ENCODE data around the gene TRIP13.
"Not testable (repeated sequence)": the region's sequence is repeated elsewhere in the genome, so short reads cannot be mapped to it uniquely, and the experiment has no call there.

The TRIP13 gene, protein sequence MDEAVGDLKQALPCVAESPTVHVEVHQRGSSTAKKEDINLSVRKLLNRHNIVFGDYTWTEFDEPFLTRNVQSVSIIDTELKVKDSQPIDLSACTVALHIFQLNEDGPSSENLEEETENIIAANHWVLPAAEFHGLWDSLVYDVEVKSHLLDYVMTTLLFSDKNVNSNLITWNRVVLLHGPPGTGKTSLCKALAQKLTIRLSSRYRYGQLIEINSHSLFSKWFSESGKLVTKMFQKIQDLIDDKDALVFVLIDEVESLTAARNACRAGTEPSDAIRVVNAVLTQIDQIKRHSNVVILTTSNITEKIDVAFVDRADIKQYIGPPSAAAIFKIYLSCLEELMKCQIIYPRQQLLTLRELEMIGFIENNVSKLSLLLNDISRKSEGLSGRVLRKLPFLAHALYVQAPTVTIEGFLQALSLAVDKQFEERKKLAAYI

DNA sequence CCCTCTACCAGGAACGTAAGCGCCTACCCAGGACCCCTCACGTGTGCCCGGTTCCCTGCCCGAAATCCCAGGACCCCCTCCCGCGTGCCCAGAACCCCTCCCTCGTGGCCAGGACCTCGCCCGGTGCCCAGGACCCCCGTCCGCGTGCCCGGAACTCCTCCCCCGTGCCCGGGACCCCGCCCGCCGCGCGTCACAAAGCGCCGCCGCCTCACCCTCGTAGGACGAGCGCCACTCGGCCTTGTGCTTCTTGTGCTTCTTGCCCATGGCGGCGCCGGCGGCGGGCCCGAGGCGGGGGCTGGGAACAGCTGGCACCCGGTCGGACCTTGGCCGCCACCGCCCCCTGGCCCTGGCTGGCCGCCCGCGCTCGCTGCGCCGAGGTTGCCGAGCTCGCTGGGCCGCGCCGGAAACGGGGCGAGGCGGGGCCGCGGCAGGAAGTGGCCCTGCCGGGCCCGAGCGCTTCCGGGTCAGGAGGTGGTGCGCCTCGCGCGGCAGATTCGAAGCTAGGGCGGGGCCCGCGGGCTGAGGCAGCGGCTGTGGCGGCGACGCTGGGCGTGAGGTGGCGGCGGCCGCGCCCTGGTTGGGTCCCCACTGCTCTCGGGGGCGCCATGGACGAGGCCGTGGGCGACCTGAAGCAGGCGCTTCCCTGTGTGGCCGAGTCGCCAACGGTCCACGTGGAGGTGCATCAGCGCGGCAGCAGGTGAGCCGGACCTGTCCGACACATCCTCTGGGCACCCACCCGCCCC, at the start of gene TRIP13, which contains the start of gene BRD9:
Gene TRIP13 (plus strand): TSS at position 491 of the 743 bp plus-strand sequence. CDS start 115 bp downstream, at position 606.
Gene BRD9 (minus strand): TSS at position 408 of the 743 bp plus-strand sequence. CDS start 144 bp downstream, at position 264.
- ATAC-seq (replicated peaks; ENCODE audit: extremely low read depth, poor library complexity, severe bottlenecking), result peak; percentile 98
- peak; percentile 66 to 68 for DNase-seq (ENCODE audit: low spot score in 2 of 2)
- H3K27ac Mint-ChIP-seq (ENCODE audit: low read depth), result peak within 1 kb of the TSS; percentile 90
- H3K9me3 Mint-ChIP-seq, result no peaks in the 10 kb centered on the region
- H3K27me3 Mint-ChIP-seq, result no peaks in the 10 kb centered on the region
- peak within 1 kb of the TSS; percentile 82 for H3K4me3 Mint-ChIP-seq
- H3K36me3 Mint-ChIP-seq (ENCODE audit: insufficient read depth), result peaks cover 23% of the 10 kb centered on the region
- peaks cover 21% of the 10 kb centered on the region for H3K4me1 Mint-ChIP-seq

DNA sequence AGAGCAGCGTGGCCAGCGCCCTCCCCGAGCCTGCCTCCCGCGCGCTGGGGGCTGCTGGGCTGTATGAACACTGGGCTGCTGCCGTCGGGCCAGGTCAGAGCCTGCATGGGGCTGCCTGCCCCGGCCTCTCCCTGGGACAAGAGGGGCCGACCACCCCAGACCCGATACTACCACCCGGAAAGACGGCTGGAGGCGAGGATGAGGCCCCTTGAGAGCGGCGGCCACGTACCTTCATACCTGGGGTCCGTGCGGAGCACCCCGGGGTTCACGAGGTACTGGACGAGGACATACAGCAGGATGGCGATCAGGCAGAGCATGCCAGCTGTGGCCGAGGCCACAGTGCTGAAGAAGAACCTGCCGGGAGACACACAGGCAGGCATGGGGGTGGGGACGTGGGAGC, 49.3 kb upstream of the TRIP13 start:
- DNase-seq (ENCODE audit: low spot score in 2 of 2); H3K36me3 Mint-ChIP-seq (ENCODE audit: insufficient read depth); H3K4me3 Mint-ChIP-seq; ATAC-seq (replicated peaks; ENCODE audit: extremely low read depth, poor library complexity, severe bottlenecking); H3K9me3 Mint-ChIP-seq; H3K27ac Mint-ChIP-seq (ENCODE audit: low read depth); H3K4me1 Mint-ChIP-seq: not testable (repeated sequence)
- peaks cover 13% of the 10 kb centered on the region for H3K27me3 Mint-ChIP-seq

DNA sequence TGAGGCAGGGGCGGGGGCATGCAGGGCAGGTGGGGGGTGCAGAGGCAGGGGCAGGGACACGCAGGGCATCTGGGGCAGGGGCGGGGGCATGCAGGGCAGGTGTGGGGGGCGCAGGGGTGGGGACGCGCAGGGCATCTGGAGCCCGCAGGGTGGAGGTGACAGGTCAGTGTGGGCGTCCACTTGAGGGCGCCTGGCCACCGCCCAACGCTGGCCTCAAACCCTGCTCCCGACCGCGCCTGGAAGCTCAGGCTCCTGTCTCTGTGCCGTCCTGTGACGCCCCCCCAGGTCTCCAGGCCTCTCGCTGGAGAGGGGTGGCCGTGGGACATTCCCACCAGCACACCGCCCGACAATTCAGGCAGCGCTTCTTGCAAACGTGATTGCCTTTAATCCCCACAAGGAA, 48.8 kb upstream of the TRIP13 start:
- peaks cover 13% of the 10 kb centered on the region for H3K27me3 Mint-ChIP-seq
- not testable (repeated sequence) for H3K9me3 Mint-ChIP-seq; DNase-seq (ENCODE audit: low spot score in 2 of 2); H3K27ac Mint-ChIP-seq (ENCODE audit: low read depth); H3K4me1 Mint-ChIP-seq; H3K36me3 Mint-ChIP-seq (ENCODE audit: insufficient read depth); H3K4me3 Mint-ChIP-seq; ATAC-seq (replicated peaks; ENCODE audit: extremely low read depth, poor library complexity, severe bottlenecking)

DNA sequence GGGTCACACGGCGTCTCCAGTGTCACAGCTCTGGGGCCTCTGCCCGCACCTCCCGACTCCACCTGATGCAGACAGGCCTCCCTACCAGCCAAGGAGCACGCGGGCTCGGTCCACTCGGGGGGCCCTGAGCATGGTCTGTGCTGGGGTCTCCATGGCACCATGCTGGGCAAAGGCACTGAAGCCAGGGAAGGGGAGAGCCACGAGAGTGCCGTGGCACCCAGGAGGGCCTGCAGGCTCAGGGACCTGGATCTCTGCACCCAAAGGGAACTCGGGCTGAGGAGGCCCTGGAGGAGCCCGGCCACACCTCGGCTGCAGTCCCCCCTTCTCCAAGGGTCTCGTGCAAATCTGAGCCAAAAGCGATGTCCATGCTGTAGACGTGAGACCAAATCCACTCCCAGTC, 48.3 kb upstream of the TRIP13 start:
- not testable (repeated sequence) for ATAC-seq (replicated peaks; ENCODE audit: extremely low read depth, poor library complexity, severe bottlenecking); DNase-seq (ENCODE audit: low spot score in 2 of 2); H3K9me3 Mint-ChIP-seq; H3K27ac Mint-ChIP-seq (ENCODE audit: low read depth); H3K4me3 Mint-ChIP-seq; H3K36me3 Mint-ChIP-seq (ENCODE audit: insufficient read depth); H3K4me1 Mint-ChIP-seq
- peaks cover 13% of the 10 kb centered on the region for H3K27me3 Mint-ChIP-seq

DNA sequence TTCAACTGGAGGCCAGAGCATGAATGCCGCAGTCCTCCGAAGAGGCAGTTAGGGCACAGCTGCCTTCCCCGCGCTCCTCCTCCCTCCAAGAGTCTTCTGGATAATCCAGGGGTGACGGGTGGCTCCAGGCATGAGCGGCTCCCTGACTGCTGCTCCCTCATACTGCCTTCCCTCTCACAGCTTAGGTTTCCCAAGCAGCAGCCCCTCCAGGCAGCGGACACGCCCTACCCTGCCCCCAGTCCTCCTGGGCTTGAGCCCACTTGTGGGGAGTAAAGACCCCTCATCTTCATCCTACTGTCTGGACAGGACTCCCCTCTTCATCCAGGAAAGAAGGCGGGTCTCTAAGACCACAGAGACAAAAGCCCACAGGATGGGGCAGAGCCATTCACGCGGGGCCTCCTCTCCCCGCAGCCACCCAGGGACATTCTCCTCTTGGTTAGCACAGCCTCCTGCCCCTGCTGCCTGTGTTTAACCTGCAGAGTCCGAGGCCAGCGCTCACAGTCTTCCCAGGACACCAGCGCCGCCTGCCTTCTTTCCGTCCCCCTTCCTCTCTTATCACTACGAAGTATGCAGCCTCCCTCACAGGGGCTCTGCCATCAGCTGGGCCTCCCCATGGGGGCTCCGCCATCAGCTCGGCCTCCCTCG, 47.5 kb upstream of the TRIP13 start:
- not testable (repeated sequence) for DNase-seq (ENCODE audit: low spot score in 2 of 2); H3K4me1 Mint-ChIP-seq; H3K27ac Mint-ChIP-seq (ENCODE audit: low read depth); H3K9me3 Mint-ChIP-seq; H3K36me3 Mint-ChIP-seq (ENCODE audit: insufficient read depth); ATAC-seq (replicated peaks; ENCODE audit: extremely low read depth, poor library complexity, severe bottlenecking); H3K4me3 Mint-ChIP-seq
- H3K27me3 Mint-ChIP-seq, result peaks cover 13% of the 10 kb centered on the region

DNA sequence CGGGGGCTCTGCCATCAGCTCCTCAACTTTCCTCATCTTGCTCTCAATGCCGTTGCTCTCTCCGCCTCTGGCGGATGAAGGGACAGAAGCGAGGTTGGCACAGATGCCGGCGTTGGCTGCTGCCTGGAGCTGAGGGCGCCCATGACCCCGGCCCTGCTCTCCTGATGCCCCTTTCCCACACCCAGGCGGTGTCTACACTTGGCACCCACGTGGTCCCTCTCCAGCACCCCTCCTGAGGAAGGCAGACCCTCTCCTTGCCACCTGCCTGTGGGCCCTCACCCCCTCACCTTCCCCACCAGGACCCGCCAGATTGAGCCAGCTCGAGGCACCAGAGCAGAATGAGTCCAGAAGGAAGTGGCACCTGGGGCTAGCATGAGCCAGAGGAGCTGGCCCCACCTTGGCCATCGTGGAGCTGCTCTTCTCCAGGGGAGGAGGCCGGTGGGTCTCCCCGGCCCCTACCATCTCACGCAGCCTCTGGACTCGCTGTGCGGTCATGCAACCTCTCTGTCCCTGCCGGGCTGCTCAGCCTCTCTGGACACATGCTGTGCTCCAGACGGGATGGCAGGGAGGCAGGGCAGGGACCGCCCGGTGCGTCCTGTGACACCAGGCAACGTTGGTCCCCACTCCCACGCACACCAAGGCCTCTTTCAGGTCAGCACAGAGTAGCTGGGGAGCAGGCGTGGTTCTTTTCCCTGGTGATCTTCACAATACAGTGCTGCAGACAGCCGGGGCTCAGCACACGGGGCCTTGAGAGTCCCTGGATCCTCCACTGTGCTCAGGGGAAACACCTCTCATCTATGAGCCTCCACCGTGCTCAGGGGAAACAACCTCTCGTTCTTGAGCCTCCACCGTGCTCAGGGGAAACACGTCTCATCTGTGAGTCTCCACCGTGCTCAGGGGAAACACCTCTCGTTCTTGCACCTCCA, 46.7 kb upstream of the TRIP13 start:
- not testable (repeated sequence) for ATAC-seq (replicated peaks; ENCODE audit: extremely low read depth, poor library complexity, severe bottlenecking); H3K27ac Mint-ChIP-seq (ENCODE audit: low read depth); H3K36me3 Mint-ChIP-seq (ENCODE audit: insufficient read depth); H3K4me1 Mint-ChIP-seq; DNase-seq (ENCODE audit: low spot score in 2 of 2); H3K9me3 Mint-ChIP-seq; H3K4me3 Mint-ChIP-seq
- H3K27me3 Mint-ChIP-seq, result peaks cover 13% of the 10 kb centered on the region

DNA sequence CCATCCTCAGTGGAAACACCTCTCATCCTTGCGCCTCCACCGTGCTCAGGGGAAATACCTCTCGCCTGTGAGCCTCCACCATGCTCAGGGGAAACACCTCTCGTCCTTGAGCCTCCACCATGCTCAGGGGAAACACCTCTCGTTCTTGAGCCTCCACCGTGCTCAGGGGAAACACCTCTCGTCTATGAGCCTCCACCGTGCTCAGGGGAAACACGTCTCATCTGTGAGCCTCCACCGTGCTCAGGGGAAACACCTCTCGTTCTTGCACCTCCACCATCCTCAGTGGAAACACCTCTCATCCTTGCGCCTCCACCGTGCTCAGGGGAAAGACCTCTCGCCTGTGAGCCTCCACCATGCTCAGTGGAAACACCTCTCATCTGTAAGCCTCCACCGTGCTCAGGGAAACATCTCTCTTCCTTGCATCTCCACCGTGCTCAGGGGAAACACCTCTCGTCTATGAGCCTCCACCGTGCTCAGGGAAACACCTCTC, 46.0 kb upstream of the TRIP13 start:
- H3K4me3 Mint-ChIP-seq; H3K36me3 Mint-ChIP-seq (ENCODE audit: insufficient read depth); DNase-seq (ENCODE audit: low spot score in 2 of 2); H3K4me1 Mint-ChIP-seq; H3K9me3 Mint-ChIP-seq: not testable (repeated sequence)
- peak; percentile 22 for ATAC-seq (replicated peaks; ENCODE audit: extremely low read depth, poor library complexity, severe bottlenecking)
- Mint-ChIP-seq H3K27ac (ENCODE audit: low read depth) (peak overlapping the region; percentile 7), H3K27me3 (peaks cover 10% of the 10 kb centered on the region)

DNA sequence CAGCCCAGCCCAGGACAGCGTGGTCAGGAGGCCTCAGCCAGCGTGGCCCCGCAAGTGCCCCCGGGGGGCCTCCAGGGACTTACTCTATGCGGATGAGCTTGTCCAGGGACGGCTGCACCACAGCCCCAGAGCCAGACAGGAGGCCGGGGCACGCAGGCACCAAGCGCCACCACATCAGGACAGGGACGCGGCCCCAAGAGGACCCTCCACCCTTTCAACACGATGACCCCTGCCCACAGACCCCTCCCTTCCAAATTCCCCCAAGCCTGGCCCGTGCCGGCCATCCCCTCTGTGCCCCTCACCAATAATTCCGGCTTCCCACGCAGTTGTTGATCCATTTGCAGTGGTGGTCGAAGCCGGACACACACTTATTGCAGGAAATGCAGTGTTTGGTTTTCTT, 45.5 kb upstream of the TRIP13 start:
- not testable (repeated sequence) for H3K9me3 Mint-ChIP-seq; H3K4me3 Mint-ChIP-seq; H3K36me3 Mint-ChIP-seq (ENCODE audit: insufficient read depth); ATAC-seq (replicated peaks; ENCODE audit: extremely low read depth, poor library complexity, severe bottlenecking); H3K4me1 Mint-ChIP-seq; DNase-seq (ENCODE audit: low spot score in 2 of 2); H3K27me3 Mint-ChIP-seq
- peak overlapping the region; percentile 7 for H3K27ac Mint-ChIP-seq (ENCODE audit: low read depth)

DNA sequence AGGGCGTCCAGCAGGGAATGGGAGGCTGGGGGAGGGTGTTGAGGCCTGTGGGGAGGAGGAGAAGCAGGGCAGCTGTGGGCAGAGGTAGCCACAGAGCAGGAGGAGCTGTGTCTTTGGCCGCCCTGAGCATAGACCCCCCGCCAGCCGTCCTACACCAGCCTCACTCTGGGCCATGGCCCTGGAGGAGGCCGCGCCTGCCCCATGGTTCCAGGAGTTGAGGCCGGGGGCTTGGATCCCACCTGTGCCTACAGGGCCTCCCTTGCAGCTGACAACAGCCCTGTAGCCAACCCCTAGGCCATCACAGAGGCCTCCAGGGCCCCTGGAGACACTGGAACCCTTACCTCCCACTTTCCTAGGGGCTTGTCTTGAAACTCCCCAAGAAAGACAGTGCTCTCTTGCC, 44.9 kb upstream of the TRIP13 start:
- not testable (repeated sequence) for H3K27ac Mint-ChIP-seq (ENCODE audit: low read depth); DNase-seq (ENCODE audit: low spot score in 2 of 2); ATAC-seq (replicated peaks; ENCODE audit: extremely low read depth, poor library complexity, severe bottlenecking); H3K36me3 Mint-ChIP-seq (ENCODE audit: insufficient read depth); H3K27me3 Mint-ChIP-seq; H3K9me3 Mint-ChIP-seq; H3K4me3 Mint-ChIP-seq; H3K4me1 Mint-ChIP-seq

DNA sequence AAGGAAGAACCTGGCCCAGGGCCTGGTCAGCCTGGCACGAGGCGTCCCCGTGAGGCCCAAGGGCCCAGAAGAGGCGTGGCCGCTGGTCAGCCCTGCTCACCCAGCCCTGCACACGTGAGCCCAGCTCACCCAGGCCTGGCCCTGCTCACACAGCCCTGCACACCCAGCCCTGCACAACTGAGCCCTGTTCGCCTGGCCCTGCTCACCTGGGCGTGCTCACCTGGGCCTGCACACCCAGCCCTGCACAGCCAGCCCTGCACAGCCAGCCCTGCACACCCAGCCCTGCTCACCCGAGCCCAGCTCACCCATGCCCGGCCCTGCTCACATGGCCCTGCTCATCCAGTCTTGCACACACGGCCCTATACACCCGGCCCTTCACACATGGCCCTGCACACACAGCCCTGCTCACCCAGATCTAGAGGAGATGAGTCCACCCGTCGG, 44.0 kb upstream of the TRIP13 start:
- Mint-ChIP-seq H3K4me1 (peaks cover 9% of the 10 kb centered on the region), H3K9me3 (no peaks in the 10 kb centered on the region), H3K27ac (ENCODE audit: low read depth) (no peak overlapping the region), H3K27me3 (peaks cover 7% of the 10 kb centered on the region), H3K4me3 (no peak overlapping the region), H3K36me3 (ENCODE audit: insufficient read depth) (peaks cover 5% of the 10 kb centered on the region)
- no peak for DNase-seq (ENCODE audit: low spot score in 2 of 2)
- no peak for ATAC-seq (replicated peaks; ENCODE audit: extremely low read depth, poor library complexity, severe bottlenecking)

DNA sequence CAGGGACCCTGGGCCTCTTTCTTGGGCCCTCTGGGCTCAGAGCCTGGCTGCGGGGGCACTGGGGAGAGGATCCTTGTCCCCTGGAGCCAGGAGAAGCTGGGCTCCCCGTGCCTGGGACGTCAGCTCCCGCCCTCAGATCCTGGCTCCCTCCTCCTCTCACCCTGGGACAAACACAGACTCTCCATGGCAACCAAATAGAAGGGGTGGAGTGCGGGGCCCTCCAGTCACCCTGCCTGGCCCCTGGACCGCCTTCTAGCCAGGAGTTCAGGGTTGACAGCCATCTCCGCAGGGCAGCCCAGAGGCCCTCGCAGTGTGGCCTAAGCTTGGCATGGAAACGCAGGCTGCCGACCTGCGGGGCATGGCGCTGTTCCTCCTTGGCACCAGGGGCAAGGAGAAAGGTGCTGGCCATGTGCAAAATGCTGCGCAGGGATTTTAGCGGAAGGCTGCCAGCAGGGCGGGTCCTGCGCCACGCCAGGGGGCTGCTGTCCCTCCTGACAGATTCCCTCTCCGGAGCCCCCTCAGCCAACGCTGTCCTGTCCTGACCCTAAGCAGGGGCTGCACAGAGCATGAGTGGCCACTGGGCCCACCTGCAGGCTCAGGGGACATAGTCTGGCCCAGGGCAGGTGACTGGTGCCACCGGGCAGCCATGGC, 42.9 kb upstream of the TRIP13 start:
- H3K27ac Mint-ChIP-seq (ENCODE audit: low read depth), result no peak overlapping the region
- H3K4me3 Mint-ChIP-seq, result no peak overlapping the region
- peaks cover 3% of the 10 kb centered on the region for H3K36me3 Mint-ChIP-seq (ENCODE audit: insufficient read depth)
- peaks cover 9% of the 10 kb centered on the region for H3K4me1 Mint-ChIP-seq
- DNase-seq (ENCODE audit: low spot score in 2 of 2) (no peak), ATAC-seq (replicated peaks; ENCODE audit: extremely low read depth, poor library complexity, severe bottlenecking) (no peak)
- H3K9me3 Mint-ChIP-seq, result no peaks in the 10 kb centered on the region
- peaks cover 5% of the 10 kb centered on the region for H3K27me3 Mint-ChIP-seq

Measured in central memory CD8-positive, alpha-beta T cell (primary cell).